ENCODE data around the gene CNR1.

Gene CNR1

DNA sequence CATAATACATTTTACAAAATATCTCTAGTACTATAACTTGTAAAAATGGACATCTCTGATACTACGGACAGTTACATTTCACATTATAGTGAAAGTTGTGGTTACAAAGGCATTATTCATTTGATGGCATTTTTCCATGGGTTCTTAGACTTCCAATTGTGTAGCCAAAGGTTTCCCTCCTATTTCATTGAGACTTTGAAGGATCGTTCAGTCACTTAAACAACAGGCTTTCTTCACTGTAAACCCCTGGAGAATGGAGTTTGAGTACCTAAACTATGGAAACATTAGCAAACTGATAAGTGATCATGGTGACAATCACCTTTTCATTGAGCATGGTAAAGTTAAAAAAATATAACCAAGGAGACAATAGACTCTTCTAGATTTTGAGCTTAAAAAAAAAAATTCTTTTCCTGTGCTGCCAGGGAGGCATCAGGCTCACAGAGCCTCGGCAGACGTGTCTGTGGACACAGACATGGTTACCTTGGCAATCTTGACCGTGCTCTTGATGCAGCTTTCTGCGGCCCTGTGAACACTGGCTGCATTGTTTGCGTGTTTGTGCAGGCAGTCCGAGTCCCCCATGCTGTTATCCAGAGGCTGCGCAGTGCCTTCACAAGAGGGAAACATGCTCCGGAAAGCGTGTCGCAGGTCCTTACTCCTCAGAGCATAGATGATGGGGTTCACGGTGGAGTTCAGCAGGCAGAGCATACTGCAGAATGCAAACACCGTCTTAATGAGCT is 22.6 kb downstream of the CNR1 start:
- no peak for DNase-seq (ENCODE audit: low spot score)

DNA sequence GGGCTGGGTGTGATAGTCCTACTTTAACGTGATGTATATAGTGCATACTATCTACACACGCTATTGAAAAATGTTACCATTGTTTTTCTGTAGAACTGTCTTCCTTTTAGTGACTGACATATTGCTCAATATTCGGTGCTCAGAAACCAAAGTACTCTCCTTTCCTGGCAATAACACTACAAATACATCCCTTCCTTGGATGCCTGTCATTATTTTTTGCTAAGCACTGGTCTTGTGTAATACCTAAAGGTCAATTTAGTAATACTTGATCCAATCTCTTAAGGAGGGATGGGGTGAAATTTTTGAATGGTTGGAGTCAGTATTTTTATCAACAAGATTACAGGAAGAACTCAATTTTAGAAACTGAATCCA is 23.9 kb downstream of the CNR1 start:
- no peak for DNase-seq (ENCODE audit: low spot score)

DNA sequence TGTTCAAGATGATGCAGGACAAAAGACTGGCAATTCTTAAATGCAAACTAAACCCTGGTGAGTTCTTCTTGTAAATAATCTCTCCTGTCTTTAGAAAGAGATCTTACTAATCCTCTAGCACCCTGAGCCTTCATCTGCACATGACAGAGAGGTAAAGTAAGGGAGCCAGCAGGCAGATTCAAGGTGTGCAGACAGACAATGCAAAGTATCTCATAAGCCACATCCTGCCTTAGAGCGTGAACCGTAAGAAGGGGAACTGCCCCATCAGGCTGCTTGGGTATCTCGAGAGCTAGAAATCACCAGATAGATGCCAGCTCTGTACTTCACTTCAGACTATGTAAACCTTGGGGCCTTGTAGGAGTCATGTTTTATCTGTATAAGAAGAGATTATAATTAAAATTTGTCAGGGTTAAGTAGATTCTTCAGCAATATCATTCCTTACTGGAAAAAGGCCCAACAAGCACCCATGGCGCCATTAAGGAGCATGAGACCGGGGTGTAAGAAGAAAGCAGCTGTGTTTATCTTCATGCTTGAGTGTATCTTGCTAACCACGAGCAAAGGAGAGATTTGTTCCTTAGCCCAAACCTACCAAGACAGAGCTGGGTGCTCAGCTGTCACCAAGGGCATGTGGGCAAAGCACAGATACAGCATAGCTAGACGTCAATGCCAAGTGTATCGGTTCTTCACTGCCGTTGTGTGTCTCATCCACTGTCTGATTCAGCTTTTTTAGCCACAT is 24.4 kb downstream of the CNR1 start:
- no peak for DNase-seq (ENCODE audit: low spot score)

DNA sequence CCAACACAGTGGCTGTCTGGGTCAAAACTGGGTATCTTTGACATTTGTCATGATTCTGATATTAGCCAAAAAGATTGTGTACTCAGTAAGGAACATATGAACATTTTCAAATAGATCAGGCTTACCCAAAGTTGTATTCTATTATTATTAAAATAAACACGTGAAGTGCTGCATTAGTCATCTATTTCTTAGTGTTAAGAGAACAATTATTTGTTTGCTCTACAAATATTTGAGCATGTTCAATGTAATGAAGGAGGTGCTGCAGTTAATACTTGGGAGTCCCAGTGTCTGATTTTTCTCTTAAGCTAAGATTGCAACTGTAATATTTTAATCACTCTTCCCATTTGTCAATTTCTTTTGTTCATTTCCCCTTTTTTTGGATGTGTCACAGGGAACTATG is 28.2 kb downstream of the CNR1 start:
- DNase-seq (ENCODE audit: low spot score): no peak

DNA sequence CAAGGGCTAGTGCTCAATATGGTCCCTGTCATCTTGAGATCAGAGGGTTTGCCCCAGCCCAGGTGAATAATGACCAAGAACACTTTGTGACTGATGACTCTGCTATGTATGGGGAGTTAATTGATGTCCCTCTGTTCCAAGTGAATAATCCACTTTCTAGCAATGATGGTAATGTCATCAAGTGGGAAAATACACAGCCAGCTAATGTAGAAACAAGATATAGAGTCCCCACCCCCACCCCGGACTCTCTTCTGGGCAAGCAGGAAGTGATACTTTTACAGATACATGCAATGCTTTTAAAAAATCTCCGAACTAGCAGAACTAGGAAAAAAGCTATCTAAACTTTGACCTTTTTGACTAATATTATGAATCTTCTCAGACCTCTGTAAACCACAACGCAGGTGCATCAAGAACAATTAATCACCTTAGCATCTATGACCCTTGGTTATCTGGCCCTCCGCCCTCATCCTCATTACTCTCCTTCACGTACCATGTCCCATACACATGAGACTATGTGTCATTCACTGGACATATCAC is 30.5 kb downstream of the CNR1 start:
- DNase-seq (ENCODE audit: low spot score): no peak

DNA sequence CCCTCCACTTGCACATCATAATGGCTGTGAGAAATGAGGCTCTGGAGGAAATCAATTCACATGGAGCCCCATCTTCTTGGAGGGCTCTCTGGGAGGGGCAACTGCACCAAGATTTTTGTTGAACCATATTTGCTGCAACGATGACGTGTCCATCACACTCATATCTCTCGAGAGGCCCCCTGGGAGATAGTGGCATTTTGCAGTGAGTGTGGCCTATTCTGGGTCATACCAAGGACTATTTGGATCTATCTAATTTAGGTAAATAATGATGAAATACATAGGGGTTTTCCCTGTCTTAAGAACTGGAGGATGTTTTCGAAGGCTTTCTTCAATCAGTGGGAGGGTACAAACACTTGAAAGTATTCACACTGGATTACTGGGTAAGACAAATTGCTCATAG is 31.6 kb downstream of the CNR1 start:
- no peak for DNase-seq (ENCODE audit: low spot score)

DNA sequence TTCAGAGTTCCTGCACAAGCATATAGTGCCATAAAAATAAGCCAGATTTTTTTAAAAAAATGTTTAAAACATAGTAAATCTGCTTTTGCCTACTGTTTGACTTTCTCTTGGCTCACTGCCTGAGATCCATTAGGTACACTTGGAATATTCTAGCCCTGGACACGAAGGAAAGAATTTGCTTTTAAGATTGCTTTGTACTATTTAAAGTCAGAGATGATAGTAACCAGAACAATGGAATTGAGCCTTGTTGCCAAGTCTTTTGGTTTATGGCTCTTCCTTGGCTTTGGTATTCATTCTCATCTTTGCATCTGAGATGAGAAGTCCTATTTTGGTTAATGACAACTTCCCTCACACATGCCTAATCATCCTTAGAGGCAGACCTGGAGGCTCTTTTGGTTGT is 32.4 kb downstream of the CNR1 start:
- no peak for DNase-seq (ENCODE audit: low spot score)

DNA sequence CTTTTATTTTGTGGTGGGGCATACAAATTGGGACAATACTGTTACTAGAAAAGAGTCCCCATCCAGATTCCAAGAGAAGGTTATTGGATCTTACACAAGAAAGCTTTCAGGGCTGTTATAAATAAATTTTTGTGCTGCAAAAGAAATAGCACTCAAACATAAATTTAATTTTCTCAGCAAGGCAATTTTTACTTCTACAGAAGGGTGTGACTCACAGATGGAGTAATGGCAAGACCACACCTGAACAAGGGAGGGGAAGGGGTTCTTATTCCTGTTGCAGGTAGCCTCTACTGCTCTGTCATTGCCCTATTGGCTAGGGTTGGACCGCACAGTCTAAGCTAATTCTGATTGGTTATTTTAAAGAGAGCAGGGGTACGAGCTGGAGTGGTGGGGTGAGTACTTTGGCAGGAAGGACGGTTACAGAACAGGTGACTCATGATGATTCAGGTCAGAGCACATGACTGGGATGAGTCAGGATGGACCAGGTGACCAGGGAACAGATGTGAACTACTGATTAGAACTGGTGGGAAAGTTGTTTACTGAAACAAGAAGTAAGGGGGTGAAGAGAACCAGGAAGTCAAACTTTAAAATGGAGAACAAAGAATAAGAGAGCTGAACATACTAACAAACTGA is 41.1 kb downstream of the CNR1 start:
- no peak for DNase-seq (ENCODE audit: low spot score)

DNA sequence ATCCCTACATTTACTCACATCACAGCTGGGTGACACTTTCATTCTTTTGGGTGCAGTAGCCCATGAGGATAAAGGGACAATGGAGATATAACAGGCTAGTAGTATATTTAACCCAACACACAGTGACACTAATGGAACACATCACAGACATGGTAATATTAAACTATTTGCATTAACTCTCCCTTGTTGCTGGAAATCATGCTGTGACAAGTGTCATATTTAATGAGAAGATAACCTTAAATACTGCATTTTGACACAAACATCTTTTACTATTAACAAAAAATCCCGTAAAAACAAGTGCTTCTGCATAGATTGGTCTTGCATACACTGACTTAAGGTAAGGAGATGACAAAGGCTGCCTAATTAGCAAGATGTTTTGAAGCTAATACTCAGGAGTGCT is 45.5 kb downstream of the CNR1 start:
- no peak for DNase-seq (ENCODE audit: low spot score)

DNA sequence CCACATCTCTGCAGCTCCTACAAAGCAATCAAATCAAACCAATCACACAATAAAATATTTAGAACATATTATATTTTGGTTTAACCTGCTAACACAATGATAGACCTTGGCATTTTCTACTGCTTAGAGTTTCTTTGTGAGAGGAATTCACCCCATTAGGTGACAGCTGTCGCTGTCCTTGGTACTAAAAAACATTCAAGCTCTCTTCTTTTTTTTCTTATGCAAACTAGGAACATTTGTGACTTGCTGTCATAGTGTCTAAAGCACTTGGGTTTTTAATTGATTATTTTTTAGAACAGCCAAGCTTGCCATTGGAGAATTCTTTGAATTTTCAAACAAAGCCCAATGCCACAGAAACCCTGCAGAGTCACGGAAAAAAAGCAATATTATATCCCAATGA is 46.4 kb downstream of the CNR1 start:
- no peak for DNase-seq (ENCODE audit: low spot score)

DNA sequence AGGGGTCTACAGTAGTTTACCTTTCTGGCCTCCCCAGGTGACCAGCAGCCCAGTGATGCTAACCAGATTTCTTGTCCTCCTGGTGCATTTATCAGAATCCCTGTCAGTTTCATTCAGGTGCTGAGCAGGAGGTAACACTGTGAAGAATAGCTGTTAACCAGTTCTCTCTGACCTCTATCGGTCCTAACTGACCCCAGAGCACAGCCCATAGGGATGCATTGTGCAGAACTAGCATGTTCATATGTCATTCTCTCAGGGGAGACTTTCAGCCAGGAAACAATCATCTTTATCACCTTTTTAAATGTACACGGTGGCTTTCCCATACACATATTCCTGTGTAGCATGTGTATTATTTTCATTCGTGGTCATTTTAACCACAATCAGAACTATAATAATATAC is 49.9 kb downstream of the CNR1 start:
- no peak for DNase-seq (ENCODE audit: low spot score)

DNA sequence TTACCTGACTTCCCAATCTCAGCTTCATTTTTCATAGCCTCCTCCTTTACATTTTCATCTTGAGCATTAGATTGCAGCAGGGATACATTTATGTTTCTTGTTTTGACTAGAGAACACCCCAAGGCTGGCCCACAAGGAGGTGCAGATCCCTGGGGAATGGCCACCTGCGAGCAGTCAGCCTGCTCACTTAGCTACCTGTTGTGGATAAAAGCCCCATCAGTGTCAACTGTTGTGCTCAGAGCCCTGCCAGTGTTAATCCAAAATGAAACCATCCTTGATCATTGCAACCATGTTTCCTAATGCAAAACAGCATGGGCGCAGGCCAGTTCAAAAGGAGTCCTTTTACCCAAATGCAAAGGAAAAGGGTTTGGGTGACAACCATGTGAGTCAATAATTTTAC is 50.8 kb downstream of the CNR1 start:
- no peak for DNase-seq (ENCODE audit: low spot score)

DNA sequence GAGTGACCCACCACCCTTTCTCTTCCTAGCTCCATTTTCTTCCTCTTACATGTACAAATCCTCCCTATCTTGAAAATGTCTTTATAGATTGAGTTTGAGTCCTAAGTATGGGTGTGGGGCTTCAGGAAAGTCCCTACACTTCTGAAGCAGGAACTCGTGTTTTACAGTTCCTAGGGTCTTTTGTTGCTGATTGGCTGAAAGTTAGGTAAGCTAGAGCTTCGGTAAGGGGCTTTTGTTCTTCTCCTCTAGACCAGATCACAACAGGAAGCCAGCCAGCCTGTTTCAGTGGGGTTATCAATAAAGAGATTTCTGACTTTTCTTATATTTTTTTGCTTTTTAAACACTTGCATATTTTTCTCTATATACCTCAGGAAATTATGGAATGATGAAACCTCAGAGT is 51.3 kb downstream of the CNR1 start:
- no peak for DNase-seq (ENCODE audit: low spot score)

DNA sequence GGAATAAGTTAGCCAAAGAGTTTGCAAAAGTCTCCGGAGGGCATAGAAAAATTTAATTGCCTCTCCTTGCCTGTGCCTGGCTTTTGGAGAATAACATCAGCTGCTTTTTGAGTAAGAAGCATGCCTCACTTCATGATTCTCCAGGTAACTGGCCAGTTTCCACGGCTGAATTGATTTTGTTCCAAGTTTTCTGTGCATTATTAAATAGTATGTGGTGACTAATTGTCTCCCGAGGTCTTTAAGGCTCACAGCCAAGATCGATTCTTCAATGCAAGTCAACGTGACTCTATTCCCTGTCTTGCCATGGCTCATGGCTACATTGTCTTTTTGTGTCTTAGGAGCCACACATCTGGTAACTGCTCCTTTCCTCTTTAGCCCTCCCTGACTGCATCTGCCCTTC is 54.2 kb downstream of the CNR1 start:
- no peak for DNase-seq (ENCODE audit: low spot score)

DNA sequence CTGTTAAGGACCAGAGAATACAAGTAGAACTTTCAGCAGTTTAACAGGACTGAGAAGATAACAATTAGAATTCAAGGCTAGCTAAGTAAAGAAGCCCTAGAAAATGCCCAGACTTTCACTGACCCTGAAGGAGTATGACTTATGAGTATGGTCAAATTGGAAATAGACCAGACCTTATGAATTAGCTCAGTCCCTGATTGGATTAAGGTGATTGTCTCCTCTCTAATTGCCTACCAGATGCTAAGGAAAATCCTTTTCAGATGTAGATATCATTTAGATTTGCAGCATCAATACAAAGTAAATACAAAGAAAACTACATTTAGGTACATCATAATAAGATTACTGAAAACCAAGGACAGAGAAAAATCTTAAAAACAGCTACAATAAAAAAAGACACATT is 58.9 kb downstream of the CNR1 start:
- no peak for DNase-seq (ENCODE audit: low spot score)

DNA sequence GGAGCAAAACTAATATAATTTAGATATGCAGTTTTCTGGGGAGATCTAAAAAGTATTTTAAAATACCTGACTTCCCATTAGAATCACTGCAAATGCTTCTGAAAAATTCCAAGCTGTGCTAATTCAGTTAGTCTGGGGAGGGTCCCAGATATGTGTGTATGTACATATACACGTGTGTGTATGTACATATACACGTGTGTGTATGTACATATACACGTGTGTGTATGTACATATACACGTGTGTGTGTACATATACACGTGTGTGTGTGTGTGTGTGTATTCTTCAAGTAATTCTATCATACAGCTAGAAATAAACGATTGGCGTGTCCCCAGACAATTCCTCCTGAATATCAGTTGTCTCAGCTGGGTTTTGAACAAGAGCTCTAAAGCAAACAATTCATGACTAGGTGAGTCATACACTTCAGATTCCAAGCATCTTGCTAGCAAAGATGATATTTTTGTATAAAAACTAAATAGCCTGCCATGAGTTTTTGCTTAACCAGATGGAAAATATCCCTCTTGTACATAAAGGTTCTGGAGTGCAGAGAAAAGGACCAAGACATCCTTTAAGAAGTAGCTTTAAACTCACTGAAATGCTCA is 60.3 kb downstream of the CNR1 start:
- no peak for DNase-seq (ENCODE audit: low spot score)

Data from CD4-positive, alpha-beta T cell treated with Interleukin-15 for 4 hours (primary cell).